HepG2 (cell line): ENCODE data around the gene OCLN. TPM values are rescaled to one million over a fixed set of nuclear protein-coding genes. Genes with fewer than 3 reads are reported as not detected.
A peak's percentile ranks its signal among the peaks of the same experiment; 100 is the strongest.

Experiments
- IKZF5 ChIP-seq: IDR thresholded peaks from 2 replicates; pipeline ENCODE4 v1.6.1; 2018; ENCODE audit warnings: missing genetic modification reagents, mild to moderate bottlenecking, missing compliant biosample characterization
- KLF12 ChIP-seq: sonication (generic); formaldehyde crosslinking; IDR thresholded peaks from 2 replicates; pipeline ENCODE4 v1.4.0; 2020; ENCODE audit warnings: missing genetic modification reagents, borderline replicate concordance
- MBD4 ChIP-seq: IDR thresholded peaks from 2 replicates; pipeline ENCODE4 v1.6.1; 2012; ENCODE audit warnings: low read length, inconsistent platforms, borderline replicate concordance
- MBNL3 ChIP-seq: fragments of 250-450 bp; sonication (Bioruptor Pico); conservative IDR thresholded peaks from 2 replicates; pipeline ENCODE4 v1.8.0; 2022; ENCODE audit warnings: mild to moderate bottlenecking, inconsistent platforms
- MED1 ChIP-seq: sonication (generic); formaldehyde crosslinking; IDR thresholded peaks from 2 replicates; pipeline ENCODE4 v1.4.0; 2020; ENCODE audit warnings: missing genetic modification reagents
- MLX ChIP-seq: IDR thresholded peaks from 2 replicates; pipeline ENCODE4 v1.6.1; 2016
- MXI1 ChIP-seq: IDR thresholded peaks from 3 replicates; pipeline ENCODE4 v1.6.1; 2012; ENCODE audit warnings: low read depth, low read length, inconsistent platforms, borderline replicate concordance
- NAIF1 ChIP-seq: sonication (generic); formaldehyde crosslinking; IDR thresholded peaks from 2 replicates; pipeline ENCODE4 v1.5.0; 2020; ENCODE audit warnings: mild to moderate bottlenecking, missing genetic modification reagents, borderline replicate concordance
- NR1H2 ChIP-seq: sonication (generic); formaldehyde crosslinking; IDR thresholded peaks from 2 replicates; pipeline ENCODE4 v1.8.1; 2022; ENCODE audit warnings: low read depth, missing genetic modification reagents, borderline replicate concordance
- PAXIP1 ChIP-seq: sonication (generic); formaldehyde crosslinking; conservative IDR thresholded peaks from 2 replicates; pipeline ENCODE4 v1.4.0; 2020; ENCODE audit warnings: mild to moderate bottlenecking, missing genetic modification reagents, moderate library complexity
- SRSF1 ChIP-seq: fragments of 200-400 bp; formaldehyde crosslinking; optimal IDR thresholded peaks from 2 replicates; pipeline ENCODE3; 2017; ENCODE audit warnings: mild to moderate bottlenecking, low read depth, low read length, moderate library complexity
- TERF1 ChIP-seq: sonication (generic); formaldehyde crosslinking; IDR thresholded peaks from 2 replicates; pipeline ENCODE4 v1.8.0; 2022; ENCODE audit warnings: mild to moderate bottlenecking, missing genetic modification reagents, moderate library complexity
- TFAP4 ChIP-seq: sonication (generic); IDR thresholded peaks from 2 replicates; pipeline ENCODE4 v1.6.1; 2016; ENCODE audit warnings: low read depth, borderline replicate concordance
- ZBTB4 ChIP-seq: sonication (generic); formaldehyde crosslinking; IDR thresholded peaks from 2 replicates; pipeline ENCODE4 v1.4.0; 2020; ENCODE audit warnings: missing genetic modification reagents, mild to moderate bottlenecking, borderline replicate concordance
- ZFYVE20 ChIP-seq: sonication (generic); formaldehyde crosslinking; IDR thresholded peaks from 2 replicates; pipeline ENCODE4 v1.8.0; 2023; ENCODE audit warnings: low read depth, mild to moderate bottlenecking, moderate library complexity, missing genetic modification reagents, borderline replicate concordance
- ZNF333 ChIP-seq: sonication (generic); formaldehyde crosslinking; IDR thresholded peaks from 2 replicates; pipeline ENCODE4 v1.4.0; 2020; ENCODE audit warnings: mild to moderate bottlenecking, missing genetic modification reagents, borderline replicate concordance
- ZNF530 ChIP-seq: sonication (generic); formaldehyde crosslinking; IDR thresholded peaks from 2 replicates; pipeline ENCODE4 v1.5.0; 2020; ENCODE audit warnings: low read depth, mild to moderate bottlenecking, missing genetic modification reagents
- ZNF883 ChIP-seq: sonication (generic); formaldehyde crosslinking; IDR thresholded peaks from 2 replicates; pipeline ENCODE4 v1.5.1; 2020; ENCODE audit warnings: mild to moderate bottlenecking, missing genetic modification reagents; ENCODE audit errors: not compliant biosample characterization
- polyA plus RNA-seq, 8 experiments: library from polyadenylated mRNA; depleted of rRNA in 3 of 8; stranded (reverse) in 7 of 8; unstranded in 1 of 8; fragments of >200 nt; fragmentation: Illumina TruSeq in 4 of 8; extraction: Trizol in 4 of 8; gene quantifications; 2 replicates each; pipeline versions ENCODE4 v1.2.1 to v1.2.3, GENCODE V29; 2011 to 2016; ENCODE audit warnings: low read depth in 4 of 8, missing spikeins in 1 of 8, mixed read lengths in 1 of 8; ENCODE audit not compliant: insufficient read depth in 1 of 8
- total RNA-seq, 5 experiments: library from RNA; depleted of rRNA; stranded (reverse); fragments of >200 nt; fragmentation: Illumina TruSeq; extraction: Trizol; gene quantifications; 2 replicates each; pipeline ENCODE4 v1.2.3, GENCODE V29; 2016; ENCODE audit warnings: low read depth in 1 of 5

The OCLN gene
- total and polyA plus RNA-seq, 2 of the 13 experiments (the other 11 are each of a cell fraction or from before 2014, with no cell fraction given), result 24.1 to 34.8 TPM

GRCh38 chr5:69492391-69492922 lies at the start of gene OCLN (continued):
- peak; percentile 76; the same call in 1 of the 2 replicates for TF ChIP-seq IKZF5
- no peak for TF ChIP-seq NAIF1
- TF ChIP-seq ZNF530 (CRISPR knock-in tag), result no peak
- TF ChIP-seq ZBTB4, result no peak
- no peak for TF ChIP-seq MBD4
- no peak; the same call in 1 of the 2 replicates for TF ChIP-seq ZFYVE20 (CRISPR knock-in tag)
- no peak for TF ChIP-seq MLX (CRISPR knock-in tag)
- TF ChIP-seq TFAP4, result peak; percentile 49; the same call in 1 of the 2 replicates
- no peak for TF ChIP-seq SRSF1
- TF ChIP-seq MXI1, result peak; percentile 71; the same call in 1 of the 3 replicates
- 0 out of 2 replicates have a peak, but pooled peaks have one; percentile 23 for TF ChIP-seq PAXIP1 (CRISPR knock-in tag)
- 0 out of 2 replicates have a peak, but pooled peaks have one; percentile 1 for TF ChIP-seq KLF12 (CRISPR knock-in tag)
- TF ChIP-seq TERF1 (CRISPR knock-in tag), result no peak
- TF ChIP-seq NR1H2, result no peak
- TF ChIP-seq ZNF333 (CRISPR knock-in tag), result peak; percentile 98; the same call in 1 of the 2 replicates
- TF ChIP-seq MBNL3 (CRISPR knock-in tag), result no peak
- peak; percentile 86 for TF ChIP-seq ZNF883
- peak; percentile 21; the same call in 1 of the 2 replicates for TF ChIP-seq MED1 (CRISPR knock-in tag)
